Heart right ventricle (tissue), 16 donors: ENCODE measurements around the gene BRF1. TPM values are rescaled to one million over a fixed set of nuclear protein-coding genes. Genes with fewer than 3 reads are reported as not detected.

Source experiments
- ATAC-seq, 8 donors: fragments of 200-7000 bp; cut with Tn5 transposase; one replicate each; pipeline ENCODE4 v1.9.1; 2020; ENCODE audit warnings: mild to moderate bottlenecking in 8 of 8, moderate library complexity in 8 of 8, moderate number of reproducible peaks in 1 of 8
- DNase-seq, 2 donors: peaks; one replicate each; pipeline ENCODE4 v3.0.0-alpha.2; 2020
- H3K27ac ChIP-seq, 10 donors: fragments of 200-600 bp; sonication (generic) in 2 of 10; one replicate each; pipeline versions ENCODE4 v1.5.0 to v1.8.0; 2020 to 2022; ENCODE audit warnings: mild to moderate bottlenecking in 3 of 10
- H3K27me3 ChIP-seq, 7 donors: fragments of 200-600 bp; one replicate each; pipeline ENCODE4 v1.8.0; 2021 to 2022; ENCODE audit warnings: mild to moderate bottlenecking in 2 of 7
- H3K36me3 ChIP-seq, 9 donors: fragments of 200-600 bp; sonication (generic) in 1 of 9; one replicate each; pipeline versions ENCODE4 v1.5.0 to v1.8.0; 2020 to 2022; ENCODE audit warnings: mild to moderate bottlenecking in 2 of 9
- H3K4me1 ChIP-seq, 9 donors: fragments of 200-600 bp; sonication (generic) in 1 of 9; one replicate each; pipeline versions ENCODE4 v1.5.0 to v1.8.0; 2020 to 2022; ENCODE audit warnings: mild to moderate bottlenecking in 4 of 9
- H3K4me3 ChIP-seq, 10 donors: fragments of 200-600 bp; sonication (generic) in 2 of 10; one replicate each; pipeline versions ENCODE4 v1.5.0 to v1.8.0; 2020 to 2022; ENCODE audit warnings: mild to moderate bottlenecking in 7 of 10, moderate library complexity in 2 of 10
- H3K9me3 ChIP-seq, 11 donors: fragments of 200-600 bp in 10 of 11; sonication (generic) in 2 of 11; one replicate each; pipeline versions ENCODE4 v1.5.0 to v1.8.0; 2013 to 2022; ENCODE audit warnings: mild to moderate bottlenecking in 2 of 11, control low read depth in 1 of 11, moderate library complexity in 1 of 11
- WGBS, 2 donors: extraction: QIAGEN DNeasy Blood & Tissue Kit; methylation state at CpG; one replicate each; pipeline ENCODE4 v1.1.7; 2013; ENCODE audit warnings: inconsistent platforms in 1 of 2; 5-methylcytosine and 5-hydroxymethylcytosine counted together
- intact Hi-C, 10 donors: fragments of 100-400 bp; cut with DNase I; formaldehyde crosslinking; loops; one replicate each; pipeline versions ENCODE4 v1.11.1 to v1.14.2; 2022
- polyA plus RNA-seq, 2 donors: library from polyadenylated mRNA; stranded (reverse); fragments of 200-250 nt; gene quantifications; one replicate each; pipeline ENCODE4 v1.2.3, GENCODE V29; 2013
- total RNA-seq, 10 donors: library from RNA; stranded (reverse); fragmentation: NEBNext Ultra II Directional in 3 of 10; extraction: Animal tissue kit (Norgen Biotek cat#: 25700) in 3 of 10; gene quantifications; one replicate each; pipeline versions ENCODE4 v1.2.1 to v1.2.4, GENCODE V29; 2021 to 2023
- TF ChIP-seq, protein P1 (sequence below), 9 donors: fragments of 200-600 bp; sonication (generic) in 2 of 9; IDR thresholded peaks; one replicate each; pipeline versions ENCODE4 v1.5.0 to v1.8.0; 2021 to 2022; ENCODE audit warnings: antibody characterized with exemption in 9 of 9, mild to moderate bottlenecking in 5 of 9, moderate library complexity in 1 of 9
- donor health status: Arrhythmogenic right ventricular cardiomyopathy.
- donor health status: ischemic (EF 13 %, LVEDD 7.1; RV severe dilation, severe dysfunction).
- donor health status: healthy with polysubstance abuse.
- donor health status: DM: no; HTN: yes; CAD: no.
- donor health status: DM: no; HTN: no; CAD: no.
- donor health status: ischemic (EF 25% LVEDD 6.9; RV normal size, moderate dysfunction).
- donor health status: ischemic (EF 25% LVEDD 5.7; RV mildly dilated, moderate dysfunction).
- donor health status: healthy.
- donor health status: DM: yes; HTN: yes; CAD: no.
- donor health status: Ischemic cardiomyopathy.
- donor health status: ischemic (EF 35%, LVEDD 5.7; RV mildly dilated, moderate dysfunction).
- donor health status: nonischemic (EF 11% LVEDD 7.7; RV severe dilation, severe dysfunction).
- donor health status: DM: yes; HTN: yes; CAD: no.
- donor health status: PGD.
- donor health status: ischemic (EF 29% LVEDD 5.4; RV normal size, mild dysfunction).
- donor health status: nonischemic (EF 23%, LVEDD 6.1; RV moderate dilation, normal function).

BRF1 gene
- total and polyA plus RNA-seq, 12 donors: 12.7 to 30.8 (median 16.2) TPM

DNA sequence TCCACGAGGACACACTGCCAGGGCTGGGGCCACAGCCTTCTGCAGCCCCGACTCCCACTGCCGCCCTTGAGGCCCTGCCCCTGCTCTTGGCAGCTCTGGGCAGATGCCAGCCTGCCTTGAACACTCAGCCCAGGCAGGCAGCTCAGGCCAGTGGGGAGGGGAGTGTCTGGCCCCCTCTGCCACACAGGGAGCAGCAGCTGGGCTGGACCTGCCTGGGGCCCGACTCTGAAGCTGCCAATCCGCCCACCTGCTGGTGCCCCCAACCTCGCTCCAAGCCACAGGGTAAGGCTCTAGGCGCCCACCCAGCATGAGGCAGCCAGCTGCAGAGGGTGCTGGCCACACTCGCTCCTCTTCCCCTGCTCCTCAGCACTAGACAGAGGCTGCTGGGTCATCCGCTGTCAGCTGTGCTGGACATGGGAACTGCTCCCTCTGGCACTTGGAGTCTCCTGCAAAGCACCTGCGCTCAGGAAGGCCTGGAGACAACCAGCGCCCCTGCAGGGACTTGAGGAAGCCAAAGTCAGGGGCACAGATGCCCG is 95.1 kb downstream of the BRF1 start:
- intact Hi-C loops: loop anchor here in 3 of 10 donors (2.0 to 10.0 kb wide), 2 partner anchors 79 to 145 kb away; no protein-coding TSS in a partner anchor
- Histone ChIP-seq H3K36me3 (peaks cover 0 to 20% (median 7%) of the 10 kb centered on the region in 9 donors), H3K4me1 (peaks cover 26 to 67% (median 57%) of the 10 kb centered on the region in 9 donors), H3K27me3 (peaks cover 0 to 17% (median 0%) of the 10 kb centered on the region in 7 donors), H3K4me3 (no peak overlapping the region), H3K9me3 (no peaks in the 10 kb centered on the region), H3K27ac (peak overlapping the region in 8 of 10 donors; percentile 3 to 80 (median 64))
- ATAC-seq (peak in 7 of 8 donors; percentile 6 to 58 (median 32)), DNase-seq (peak in 1 of 2 donors; percentile 59)
- TF ChIP-seq, protein P1, sequence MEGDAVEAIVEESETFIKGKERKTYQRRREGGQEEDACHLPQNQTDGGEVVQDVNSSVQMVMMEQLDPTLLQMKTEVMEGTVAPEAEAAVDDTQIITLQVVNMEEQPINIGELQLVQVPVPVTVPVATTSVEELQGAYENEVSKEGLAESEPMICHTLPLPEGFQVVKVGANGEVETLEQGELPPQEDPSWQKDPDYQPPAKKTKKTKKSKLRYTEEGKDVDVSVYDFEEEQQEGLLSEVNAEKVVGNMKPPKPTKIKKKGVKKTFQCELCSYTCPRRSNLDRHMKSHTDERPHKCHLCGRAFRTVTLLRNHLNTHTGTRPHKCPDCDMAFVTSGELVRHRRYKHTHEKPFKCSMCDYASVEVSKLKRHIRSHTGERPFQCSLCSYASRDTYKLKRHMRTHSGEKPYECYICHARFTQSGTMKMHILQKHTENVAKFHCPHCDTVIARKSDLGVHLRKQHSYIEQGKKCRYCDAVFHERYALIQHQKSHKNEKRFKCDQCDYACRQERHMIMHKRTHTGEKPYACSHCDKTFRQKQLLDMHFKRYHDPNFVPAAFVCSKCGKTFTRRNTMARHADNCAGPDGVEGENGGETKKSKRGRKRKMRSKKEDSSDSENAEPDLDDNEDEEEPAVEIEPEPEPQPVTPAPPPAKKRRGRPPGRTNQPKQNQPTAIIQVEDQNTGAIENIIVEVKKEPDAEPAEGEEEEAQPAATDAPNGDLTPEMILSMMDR (IDR thresholded peaks at IDR 0.05): no peak
- WGBS, 2 donors: 38 to 43% methylated on average over 12 of the region's 12 CpGs

DNA sequence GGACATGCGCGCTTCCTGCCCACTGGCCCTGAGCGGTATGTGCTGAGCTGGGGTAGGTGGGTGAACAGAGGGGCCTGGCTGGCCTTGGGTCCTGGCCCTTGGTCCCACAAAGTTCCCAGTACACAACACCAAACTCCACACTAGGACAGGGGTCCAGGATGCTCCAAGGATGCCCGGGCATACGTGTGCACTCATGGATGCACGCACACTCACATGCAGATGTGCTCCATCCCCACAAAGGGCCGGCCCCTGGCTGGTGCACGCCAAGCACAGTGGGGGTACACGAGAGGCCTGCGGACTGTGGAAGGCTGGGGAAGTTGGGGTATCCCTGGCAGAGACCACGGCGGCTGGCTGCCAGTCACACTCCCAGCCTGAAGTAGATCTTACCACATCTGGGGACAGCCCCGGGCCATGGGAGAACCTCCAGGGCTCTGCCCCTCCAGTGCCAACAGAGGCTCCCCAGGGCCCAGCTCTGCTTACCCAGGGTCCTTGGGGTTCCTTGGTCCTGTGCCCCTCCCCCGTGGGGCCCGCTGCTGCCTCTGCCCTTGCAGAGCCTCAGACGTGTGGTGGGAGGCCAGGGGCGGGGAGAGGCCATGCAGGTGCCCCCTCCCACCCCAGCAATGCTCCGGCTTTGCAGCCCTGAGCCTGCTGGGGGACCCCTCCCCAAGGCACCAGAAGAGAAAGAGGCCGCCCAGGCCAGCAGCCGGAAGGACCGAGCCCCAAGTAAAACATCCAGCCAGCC is 95.7 kb downstream of the BRF1 start:
- H3K9me3 ChIP-seq: no peaks in the 10 kb centered on the region
- TF ChIP-seq, protein P1 (IDR thresholded peaks at IDR 0.05): no peak
- H3K27me3 ChIP-seq: peaks cover 0 to 23% (median 0%) of the 10 kb centered on the region in 7 donors
- H3K36me3 ChIP-seq: peaks cover 0 to 14% (median 4%) of the 10 kb centered on the region in 9 donors
- H3K4me3 ChIP-seq: no peak overlapping the region
- ATAC-seq (peak in 3 of 8 donors; percentile 0 to 3 (median 2)), DNase-seq (no peak)
- peak overlapping the region in 9 of 10 donors; percentile 3 to 80 (median 60) for H3K27ac ChIP-seq
- H3K4me1 ChIP-seq: peaks cover 26 to 72% (median 62%) of the 10 kb centered on the region in 9 donors
- intact Hi-C loops: loop anchor here in 7 of 10 donors (2.0 to 10.0 kb wide), 9 partner anchors 38 to 147 kb away; partner anchors contain the start of gene JAG2 (in 1 of the 7)
- WGBS, 2 donors: 45 to 52% methylated on average over 21 of the region's 21 CpGs

DNA sequence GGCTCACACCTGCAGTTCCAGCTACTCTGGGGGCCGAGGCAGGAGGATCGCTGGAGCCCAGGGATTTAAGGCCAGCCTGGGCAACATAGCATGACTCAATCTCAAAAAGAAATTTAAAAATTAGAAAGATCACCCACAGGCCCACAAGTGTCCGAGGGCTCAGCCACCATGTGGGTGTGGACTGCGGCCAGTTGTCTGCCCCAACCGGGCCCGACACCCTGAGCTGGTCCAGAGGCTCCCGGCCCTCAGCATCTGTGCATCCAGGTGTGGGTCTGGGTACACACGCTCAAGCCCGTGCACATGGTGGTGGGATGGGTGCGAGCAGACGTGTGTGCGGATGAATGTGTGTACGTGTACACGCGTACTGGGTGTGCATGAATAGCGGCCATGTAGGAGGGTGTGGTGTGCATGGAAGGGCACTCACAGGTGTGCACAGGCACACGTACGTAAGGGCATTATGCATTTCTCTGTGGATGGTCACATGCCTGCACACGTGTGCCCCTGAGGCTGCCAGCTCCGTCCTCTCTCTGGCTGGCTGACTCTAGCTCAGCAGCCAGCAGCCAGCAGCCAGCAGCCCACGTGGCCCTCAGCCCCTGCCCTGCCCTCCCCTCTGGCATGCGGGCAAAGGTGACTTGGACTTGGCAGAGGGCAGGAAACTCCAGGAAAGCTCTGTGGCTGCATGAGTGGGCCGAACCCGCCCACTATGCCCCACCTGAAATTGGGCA is 96.4 kb downstream of the BRF1 start:
- intact Hi-C loops: loop anchor here in 7 of 10 donors (2.0 to 10.0 kb wide), 9 partner anchors 37 to 148 kb away; partner anchors contain the start of gene JAG2 (in 1 of the 7)
- ATAC-seq (peak; percentile 59 to 86 (median 74)), DNase-seq (peak; percentile 66 to 77)
- TF ChIP-seq, protein P1 (IDR thresholded peaks at IDR 0.05): no peak
- 55 to 57% methylated on average over 24 of the region's 24 CpGs for WGBS, 2 donors
- Histone ChIP-seq H3K9me3 (no peaks in the 10 kb centered on the region), H3K27ac (peak overlapping the region in 7 of 10 donors; percentile 19 to 80 (median 67)), H3K36me3 (peaks cover 0 to 7% (median 0%) of the 10 kb centered on the region in 9 donors), H3K4me3 (no peak overlapping the region), H3K27me3 (peaks cover 0 to 30% (median 0%) of the 10 kb centered on the region in 7 donors), H3K4me1 (peaks cover 26 to 80% (median 70%) of the 10 kb centered on the region in 9 donors)

DNA sequence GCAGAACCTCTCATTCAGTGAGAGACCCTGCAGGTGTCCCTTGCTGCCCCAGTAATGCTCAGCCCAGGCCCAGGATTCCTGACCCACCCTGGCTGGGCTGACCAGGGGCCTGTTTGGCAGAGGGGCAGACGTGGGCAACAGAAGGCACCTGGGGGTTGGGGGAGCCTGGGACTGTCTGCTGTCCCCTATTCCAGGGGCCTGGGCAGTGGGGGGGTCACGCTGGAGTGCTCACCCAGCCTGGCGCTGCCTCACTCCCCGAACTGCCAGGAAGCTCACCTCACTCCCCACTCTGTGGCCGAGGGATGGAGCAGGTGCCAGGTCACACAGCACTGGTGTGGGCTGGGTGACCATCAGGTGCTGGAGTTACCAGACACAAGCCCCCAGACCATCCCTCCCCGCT is 97.1 kb downstream of the BRF1 start:
- no peak overlapping the region for H3K4me3 ChIP-seq
- H3K9me3 ChIP-seq: no peaks in the 10 kb centered on the region
- H3K4me1 ChIP-seq: peaks cover 26 to 86% (median 74%) of the 10 kb centered on the region in 9 donors
- H3K27me3 ChIP-seq: peaks cover 0 to 37% (median 1%) of the 10 kb centered on the region in 7 donors
- peak overlapping the region in 4 of 10 donors; percentile 19 to 79 (median 58) for H3K27ac ChIP-seq
- WGBS, 2 donors: 70 to 73% methylated on average over 6 of the region's 6 CpGs
- H3K36me3 ChIP-seq: no peaks in the 10 kb centered on the region
- ATAC-seq (no peak), DNase-seq (no peak)
- TF ChIP-seq, protein P1 (IDR thresholded peaks at IDR 0.05): no peak
- intact Hi-C loops: loop anchor here (1.0 to 10.0 kb wide), 14 partner anchors 36 to 149 kb away; partner anchors contain the start of genes BTBD6 (in 1 of the 10) and JAG2 (in 1 of the 10)
